KOPT-K1 (cell line): ENCODE data around the gene CHST10.

Experiments
- H3K27ac ChIP-seq: fragments of 200-600 bp; sonication (generic); 2 replicates; pipeline ENCODE4 v1.5.1; 2016; ENCODE audit warnings: antibody characterized with exemption, mild to moderate bottlenecking, low read depth, low read length; ENCODE audit not compliant: poor library complexity, severe bottlenecking
- H3K36me3 ChIP-seq: fragments of 200-600 bp; sonication (generic); 2 replicates; pipeline ENCODE4 v1.5.1; 2017; ENCODE audit warnings: antibody characterized with exemption, mild to moderate bottlenecking, low read length, moderate library complexity; ENCODE audit not compliant: insufficient read depth
- H3K9me3 ChIP-seq: fragments of 200-600 bp; sonication (generic); 2 replicates; pipeline ENCODE4 v1.5.1; 2017; ENCODE audit warnings: antibody characterized with exemption, low read length, mild to moderate bottlenecking; ENCODE audit not compliant: insufficient read depth, poor library complexity, severe bottlenecking

Gene CHST10

GRCh38 chr2:100424277-100424875, 6.9 kb upstream of the CHST10 start:
- H3K36me3 ChIP-seq: no peaks in the 10 kb centered on the region
- H3K27ac ChIP-seq: no peak overlapping the region
- H3K9me3 ChIP-seq: peaks cover 7% of the 10 kb centered on the region

- Histone ChIP-seq H3K36me3 (no peaks in the 10 kb centered on the region), H3K27ac (no peak overlapping the region), H3K9me3 (no peaks in the 10 kb centered on the region)
Observed at GRCh38 chr2:100423631-100424030, 6.2 kb upstream of the CHST10 start.

GRCh38 chr2:100422320-100423055, 5.0 kb upstream of the CHST10 start:
- Histone ChIP-seq H3K27ac (no peak overlapping the region), H3K9me3 (no peaks in the 10 kb centered on the region), H3K36me3 (no peaks in the 10 kb centered on the region)

- H3K36me3 ChIP-seq: no peaks in the 10 kb centered on the region
- H3K27ac ChIP-seq: no peak overlapping the region
- H3K9me3 ChIP-seq: no peaks in the 10 kb centered on the region
Observed at GRCh38 chr2:100419915-100420314, 2.4 kb upstream of the CHST10 start.

- no peaks in the 10 kb centered on the region for H3K9me3 ChIP-seq
- no peak overlapping the region for H3K27ac ChIP-seq
- peaks cover 13% of the 10 kb centered on the region for H3K36me3 ChIP-seq
Observed at GRCh38 chr2:100418406-100418962, 1.0 kb upstream of the CHST10 start.

- Histone ChIP-seq H3K36me3 (peaks cover 20% of the 10 kb centered on the region), H3K9me3 (no peaks in the 10 kb centered on the region), H3K27ac (peak overlapping the region; percentile 63)
Observed at GRCh38 chr2:100417711-100418124, 250 bp upstream of the CHST10 start.

GRCh38 chr2:100416397-100416934, 1.0 kb downstream of the CHST10 start:
- H3K27ac ChIP-seq: peak overlapping the region; percentile 63
- no peaks in the 10 kb centered on the region for H3K9me3 ChIP-seq

GRCh38 chr2:100413571-100413970, 3.9 kb downstream of the CHST10 start:
- Histone ChIP-seq H3K27ac (no peak overlapping the region), H3K36me3 (peaks cover 49% of the 10 kb centered on the region), H3K9me3 (no peaks in the 10 kb centered on the region)

More at GRCh38 chr2:100416397-100416934, 1.0 kb downstream of the CHST10 start:
- peaks cover 33% of the 10 kb centered on the region for H3K36me3 ChIP-seq

- no peak overlapping the region for H3K27ac ChIP-seq
- peaks cover 49% of the 10 kb centered on the region for H3K36me3 ChIP-seq
- no peaks in the 10 kb centered on the region for H3K9me3 ChIP-seq
Observed at GRCh38 chr2:100412881-100413321, 4.6 kb downstream of the CHST10 start.

GRCh38 chr2:100412466-100412865, 5.0 kb downstream of the CHST10 start:
- Histone ChIP-seq H3K27ac (no peak overlapping the region), H3K36me3 (peaks cover 52% of the 10 kb centered on the region), H3K9me3 (no peaks in the 10 kb centered on the region)

- Histone ChIP-seq H3K36me3 (peaks cover 58% of the 10 kb centered on the region), H3K27ac (no peak overlapping the region), H3K9me3 (no peaks in the 10 kb centered on the region)
Observed at GRCh38 chr2:100411841-100412292, 5.6 kb downstream of the CHST10 start.

GRCh38 chr2:100409975-100410647, 7.4 kb downstream of the CHST10 start:
- no peaks in the 10 kb centered on the region for H3K9me3 ChIP-seq
- no peak overlapping the region for H3K27ac ChIP-seq
- peaks cover 75% of the 10 kb centered on the region for H3K36me3 ChIP-seq

GRCh38 chr2:100409461-100409860, 8.0 kb downstream of the CHST10 start:
- Histone ChIP-seq H3K9me3 (no peaks in the 10 kb centered on the region), H3K27ac (no peak overlapping the region), H3K36me3 (peaks cover 78% of the 10 kb centered on the region)

- Histone ChIP-seq H3K9me3 (no peaks in the 10 kb centered on the region), H3K27ac (no peak overlapping the region), H3K36me3 (peaks cover 78% of the 10 kb centered on the region)
Observed at GRCh38 chr2:100408941-100409340, 8.5 kb downstream of the CHST10 start.

- H3K27ac ChIP-seq: no peak overlapping the region
- H3K9me3 ChIP-seq: no peaks in the 10 kb centered on the region
- peaks cover 78% of the 10 kb centered on the region for H3K36me3 ChIP-seq
Observed at GRCh38 chr2:100408104-100408503, 9.4 kb downstream of the CHST10 start.
